ENCODE results near the gene ACER3.

ACER3 gene

DNA sequence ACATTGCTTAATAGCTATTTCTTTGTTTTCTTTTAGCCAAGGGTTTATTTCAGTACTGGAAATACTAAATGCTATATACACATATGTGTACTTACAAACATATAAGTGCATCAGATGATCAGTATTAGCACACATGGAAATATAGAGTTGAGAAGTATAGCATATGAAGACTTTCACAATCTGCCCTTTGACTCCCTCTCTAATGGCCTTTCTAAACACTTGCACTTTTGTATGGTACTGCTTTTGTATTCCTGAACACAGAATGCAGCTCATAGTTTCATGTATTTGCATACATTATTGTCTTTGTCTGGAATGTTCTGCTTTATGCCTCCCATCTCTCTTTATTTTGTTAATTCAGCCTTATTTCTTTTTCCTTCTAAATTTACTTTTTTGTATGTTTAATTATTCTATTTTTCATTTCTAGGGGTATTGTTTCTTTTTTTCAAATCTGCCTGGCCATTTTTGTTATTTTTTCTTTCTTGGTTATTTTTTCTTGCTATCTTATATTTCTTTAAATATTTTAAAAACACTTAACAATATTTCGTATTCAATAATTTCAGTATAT lies 28.8 kb downstream of the ACER3 start:
- no peak for DNase-seq (ENCODE audit: low spot score)
- in situ Hi-C loops (cut with MboI; ENCODE audit: low sequenced_read_pairs, unreplicated experiment): no loop called here

DNA sequence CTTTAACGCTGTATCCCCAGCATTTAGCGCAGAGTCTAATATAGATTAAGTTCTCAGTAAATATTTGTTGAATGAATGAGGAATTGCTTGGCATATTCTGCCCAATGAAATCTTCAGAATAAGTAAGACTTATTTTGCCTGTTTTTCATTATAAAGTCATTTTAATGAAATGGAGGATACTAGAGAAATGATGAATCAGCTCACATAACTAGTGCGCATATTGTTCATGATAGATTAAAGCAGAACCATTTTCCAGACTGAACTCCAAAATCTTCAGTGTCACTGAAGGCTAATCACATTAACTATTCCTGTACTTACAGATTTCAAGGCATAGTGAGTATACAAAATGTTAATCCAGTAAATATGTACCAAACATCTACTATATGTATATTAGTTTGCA lies 29.6 kb downstream of the ACER3 start:
- no peak for DNase-seq (ENCODE audit: low spot score)
- in situ Hi-C loops (cut with MboI; ENCODE audit: low sequenced_read_pairs, unreplicated experiment): no loop called here
- TF ChIP-seq, protein P1, sequence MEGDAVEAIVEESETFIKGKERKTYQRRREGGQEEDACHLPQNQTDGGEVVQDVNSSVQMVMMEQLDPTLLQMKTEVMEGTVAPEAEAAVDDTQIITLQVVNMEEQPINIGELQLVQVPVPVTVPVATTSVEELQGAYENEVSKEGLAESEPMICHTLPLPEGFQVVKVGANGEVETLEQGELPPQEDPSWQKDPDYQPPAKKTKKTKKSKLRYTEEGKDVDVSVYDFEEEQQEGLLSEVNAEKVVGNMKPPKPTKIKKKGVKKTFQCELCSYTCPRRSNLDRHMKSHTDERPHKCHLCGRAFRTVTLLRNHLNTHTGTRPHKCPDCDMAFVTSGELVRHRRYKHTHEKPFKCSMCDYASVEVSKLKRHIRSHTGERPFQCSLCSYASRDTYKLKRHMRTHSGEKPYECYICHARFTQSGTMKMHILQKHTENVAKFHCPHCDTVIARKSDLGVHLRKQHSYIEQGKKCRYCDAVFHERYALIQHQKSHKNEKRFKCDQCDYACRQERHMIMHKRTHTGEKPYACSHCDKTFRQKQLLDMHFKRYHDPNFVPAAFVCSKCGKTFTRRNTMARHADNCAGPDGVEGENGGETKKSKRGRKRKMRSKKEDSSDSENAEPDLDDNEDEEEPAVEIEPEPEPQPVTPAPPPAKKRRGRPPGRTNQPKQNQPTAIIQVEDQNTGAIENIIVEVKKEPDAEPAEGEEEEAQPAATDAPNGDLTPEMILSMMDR (IDR thresholded peaks at IDR 0.05; ENCODE audit: borderline replicate concordance, control extremely low read depth, extremely low read depth, insufficient read depth, missing control alignments): no peak

More for the DNA sequence above, 28.8 kb downstream of the ACER3 start:
- TF ChIP-seq, protein P1 (IDR thresholded peaks at IDR 0.05; ENCODE audit: borderline replicate concordance, control extremely low read depth, extremely low read depth, insufficient read depth, missing control alignments): no peak

DNA sequence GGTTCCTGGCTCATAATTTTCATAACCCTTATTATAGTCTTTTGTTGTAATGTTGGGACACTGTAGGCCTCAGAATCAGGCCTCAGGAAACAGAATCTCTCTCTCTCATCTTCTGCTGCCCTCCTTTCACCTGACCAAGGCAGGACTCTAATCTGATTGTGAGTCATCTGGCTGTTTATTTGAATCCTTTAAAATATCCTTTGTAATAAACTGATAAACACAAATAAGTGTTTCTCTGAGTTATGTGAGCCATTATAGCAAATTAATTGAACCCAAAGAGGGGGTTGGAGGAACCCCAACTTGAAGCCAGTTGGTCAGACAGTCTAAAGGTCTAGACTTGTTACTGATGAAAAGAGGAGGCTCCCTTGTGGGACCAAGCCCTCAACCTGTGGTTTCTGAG lies 30.6 kb downstream of the ACER3 start:
- TF ChIP-seq, protein P1 (IDR thresholded peaks at IDR 0.05; ENCODE audit: borderline replicate concordance, control extremely low read depth, extremely low read depth, insufficient read depth, missing control alignments): no peak
- in situ Hi-C loops (cut with MboI; ENCODE audit: low sequenced_read_pairs, unreplicated experiment): no loop called here

DNA sequence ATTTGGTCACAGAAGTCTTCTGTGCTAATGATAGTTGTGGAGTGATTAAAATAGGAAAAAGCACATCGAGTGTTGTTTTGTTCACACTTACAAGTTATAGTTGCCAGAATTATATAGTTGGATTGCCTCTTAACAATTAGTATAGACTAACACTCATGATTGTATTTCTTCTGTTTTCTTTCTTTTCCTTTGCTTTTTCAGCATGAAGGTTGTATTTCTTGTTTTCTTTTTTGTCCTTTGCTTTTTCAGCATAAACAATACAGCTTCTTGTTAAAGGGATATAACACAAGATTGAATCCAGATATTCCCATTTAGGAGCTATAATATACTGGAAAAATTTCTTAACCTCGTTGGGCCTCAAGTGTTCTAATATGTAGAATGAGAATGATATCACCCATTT lies 31.1 kb downstream of the ACER3 start:
- DNase-seq (ENCODE audit: low spot score): no peak
- in situ Hi-C loops (cut with MboI; ENCODE audit: low sequenced_read_pairs, unreplicated experiment): no loop called here
- TF ChIP-seq, protein P1 (IDR thresholded peaks at IDR 0.05; ENCODE audit: borderline replicate concordance, control extremely low read depth, extremely low read depth, insufficient read depth, missing control alignments): no peak

More for the DNA sequence above, 30.6 kb downstream of the ACER3 start:
- DNase-seq (ENCODE audit: low spot score): no peak

DNA sequence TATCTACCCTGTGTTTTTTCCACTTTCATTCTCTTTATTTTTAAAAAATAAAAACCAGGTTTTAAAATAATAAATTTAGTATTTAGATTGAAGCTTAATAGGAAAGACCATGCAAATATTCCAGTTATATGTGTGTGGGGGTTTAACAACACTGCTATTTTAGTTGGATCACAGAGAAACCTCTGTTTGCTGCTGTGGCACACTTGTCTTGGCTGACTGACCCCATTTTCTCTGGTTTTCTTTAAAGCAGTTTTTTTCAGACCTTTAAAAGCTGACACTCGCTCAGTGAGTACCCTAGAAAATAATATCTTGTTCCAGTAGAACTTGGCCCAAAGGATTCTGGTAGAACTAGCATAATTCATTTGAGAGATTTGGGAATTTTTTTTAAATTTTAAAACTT lies 31.6 kb downstream of the ACER3 start:
- DNase-seq (ENCODE audit: low spot score): no peak
- TF ChIP-seq, protein P1 (IDR thresholded peaks at IDR 0.05; ENCODE audit: borderline replicate concordance, control extremely low read depth, extremely low read depth, insufficient read depth, missing control alignments): no peak
- in situ Hi-C loops (cut with MboI; ENCODE audit: low sequenced_read_pairs, unreplicated experiment): no loop called here

DNA sequence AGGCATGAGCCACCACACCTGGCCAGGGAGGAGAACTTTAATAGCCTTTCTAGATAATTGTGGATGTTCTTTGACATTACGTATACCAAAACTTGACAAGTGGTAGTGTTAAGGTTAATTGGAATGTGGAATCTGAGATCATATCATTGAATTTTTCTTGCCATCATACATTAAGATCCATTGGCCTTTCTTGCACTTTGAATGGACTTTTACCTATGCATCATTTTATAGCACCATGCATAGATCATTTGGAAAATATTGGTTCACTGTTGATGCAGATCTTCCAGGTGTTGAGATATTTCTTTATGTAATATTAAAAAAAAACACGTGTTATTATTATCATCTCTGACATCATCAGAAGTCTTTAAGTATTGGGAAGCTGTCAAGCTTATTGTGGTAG lies 36.5 kb downstream of the ACER3 start:
- TF ChIP-seq, protein P1 (IDR thresholded peaks at IDR 0.05; ENCODE audit: borderline replicate concordance, control extremely low read depth, extremely low read depth, insufficient read depth, missing control alignments): no peak
- in situ Hi-C loops (cut with MboI; ENCODE audit: low sequenced_read_pairs, unreplicated experiment): no loop called here

More for the DNA sequence above, 36.5 kb downstream of the ACER3 start:
- no peak for DNase-seq (ENCODE audit: low spot score)

Measured in GM13976 (cell line).